Astrocyte (in vitro differentiated cells and primary cell): ENCODE results near the gene GPR153. TPM values are rescaled to one million over a fixed set of nuclear protein-coding genes. Genes with fewer than 3 reads are reported as not detected.
"Not testable (repeated sequence)": the region's sequence is repeated elsewhere in the genome, so short reads cannot be mapped to it uniquely, and the experiment has no call there.

Experiments used
- DNase-seq: peaks from one replicate; pipeline ENCODE4 v3.0.0-alpha.2; 2010; ENCODE audit warnings: low read depth
- FAIRE-seq: peaks from 2 replicates; lab custom pipeline; 2011; peaks lifted over from hg19 to GRCh38; lab: Jason Lieb, UNC
- H2AFZ ChIP-seq: 2 replicates; pipeline ENCODE4 v1.6.0; 2012; ENCODE audit warnings: low read depth, low read length, inconsistent platforms
- H3K27ac ChIP-seq: 2 replicates; pipeline ENCODE4 v1.5.1; 2011; ENCODE audit warnings: low read depth, low read length, inconsistent platforms
- H3K27me3 ChIP-seq: 2 replicates; pipeline ENCODE4 v1.6.0; 2011; ENCODE audit warnings: low read length, inconsistent platforms; ENCODE audit not compliant: insufficient read depth
- H3K36me3 ChIP-seq: 2 replicates; pipeline ENCODE4 v1.5.1; 2011; ENCODE audit warnings: low read length, inconsistent platforms; ENCODE audit not compliant: insufficient read depth
- H3K4me1 ChIP-seq: 2 replicates; pipeline ENCODE4 v1.5.1; 2011; ENCODE audit warnings: low read length, inconsistent platforms; ENCODE audit not compliant: insufficient read depth
- H3K4me2 ChIP-seq: 2 replicates; pipeline ENCODE4 v1.6.0; 2012; ENCODE audit warnings: low read length, inconsistent platforms
- H3K4me3 ChIP-seq: 2 replicates; pipeline ENCODE4 v1.5.1; 2011; ENCODE audit warnings: low read depth, mild to moderate bottlenecking, low read length, inconsistent platforms; ENCODE audit not compliant: insufficient read depth
- H3K79me2 ChIP-seq: 2 replicates; pipeline ENCODE4 v1.6.0; 2012; ENCODE audit warnings: mild to moderate bottlenecking, low read length, inconsistent platforms; ENCODE audit not compliant: insufficient read depth
- H3K9ac ChIP-seq: 2 replicates; pipeline ENCODE4 v1.6.0; 2012; ENCODE audit warnings: mild to moderate bottlenecking, low read length, inconsistent platforms
- H3K9me3 ChIP-seq: 2 replicates; pipeline ENCODE4 v1.5.1; 2012; ENCODE audit warnings: low read depth, mild to moderate bottlenecking, low read length, inconsistent platforms; ENCODE audit not compliant: insufficient read depth
- H4K20me1 ChIP-seq: 2 replicates; pipeline ENCODE4 v1.6.0; 2012; ENCODE audit warnings: low read length, inconsistent platforms; ENCODE audit not compliant: insufficient read depth
- H3K27ac Mint-ChIP-seq: one replicate; pipeline ENCODE4 v1.8.0; 2021; ENCODE audit warnings: mild to moderate bottlenecking, mixed read lengths; ENCODE audit not compliant: unreplicated experiment
- H3K27me3 Mint-ChIP-seq: one replicate; pipeline ENCODE4 v1.8.0; 2021; ENCODE audit warnings: low read depth, mixed read lengths; ENCODE audit not compliant: unreplicated experiment
- H3K36me3 Mint-ChIP-seq: one replicate; pipeline ENCODE4 v1.8.0; 2021; ENCODE audit warnings: low read depth, mixed read lengths; ENCODE audit not compliant: unreplicated experiment
- H3K4me1 Mint-ChIP-seq: one replicate; pipeline ENCODE4 v1.8.0; 2021; ENCODE audit warnings: low read depth, mixed read lengths; ENCODE audit not compliant: unreplicated experiment
- H3K4me3 Mint-ChIP-seq: one replicate; pipeline ENCODE4 v1.8.0; 2021; ENCODE audit warnings: mild to moderate bottlenecking, moderate library complexity, mixed read lengths; ENCODE audit not compliant: unreplicated experiment
- H3K9me3 Mint-ChIP-seq: one replicate; pipeline ENCODE4 v1.8.0; 2021; ENCODE audit warnings: mild to moderate bottlenecking, mixed read lengths; ENCODE audit not compliant: unreplicated experiment
- EZH2 ChIP-seq: IDR thresholded peaks from 2 replicates; pipeline ENCODE4 v1.6.1; 2012; ENCODE audit warnings: mild to moderate bottlenecking, low read length, inconsistent platforms; ENCODE audit not compliant: insufficient read depth
- total RNA-seq: library from RNA; stranded (reverse); gene quantifications from 2 replicates; pipeline ENCODE4 v1.2.1, GENCODE V29; 2021
- TF ChIP-seq, protein P1 (sequence below): IDR thresholded peaks from 2 replicates; pipeline ENCODE4 v1.5.1; 2011; ENCODE audit warnings: low read depth, mild to moderate bottlenecking, inconsistent platforms, low read length, moderate library complexity; ENCODE audit not compliant: insufficient read depth

GPR153 gene
- total RNA-seq, 1 donor from 2014 or later = 3.0 TPM

DNA sequence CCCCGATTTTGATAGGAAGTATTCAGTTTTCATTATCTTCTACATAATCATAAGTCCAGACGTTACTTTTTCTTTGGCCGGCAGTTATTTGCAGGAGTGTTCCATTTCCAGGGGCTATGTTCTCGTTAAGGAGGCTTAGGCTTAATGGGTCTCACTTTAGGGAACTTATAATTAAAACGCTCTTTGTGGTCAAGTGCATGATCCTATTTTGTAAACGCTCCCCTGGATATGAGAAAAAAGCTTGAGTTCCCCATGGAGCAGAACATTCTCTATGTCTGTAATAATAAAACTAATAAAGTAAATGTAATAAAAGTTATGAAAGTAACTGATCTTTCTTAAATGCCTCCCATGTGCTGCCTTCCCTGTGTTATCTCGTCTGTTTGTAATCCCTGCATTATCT is 48.7 kb upstream of the GPR153 start:
- H3K27ac ChIP-seq = no peak overlapping the region
- Mint-ChIP-seq H3K4me1 (peaks cover 2% of the 10 kb centered on the region), H3K27me3 (no peaks in the 10 kb centered on the region), H3K9me3 (peaks cover 2% of the 10 kb centered on the region), H3K36me3 (peaks cover 31% of the 10 kb centered on the region), H3K27ac (no peak overlapping the region), H3K4me3 (no peak overlapping the region)
- H3K4me2 ChIP-seq = no peak overlapping the region
- peaks cover 16% of the 10 kb centered on the region for H4K20me1 ChIP-seq
- no peaks in the 10 kb centered on the region for H3K79me2 ChIP-seq
- H3K4me3 ChIP-seq = no peak overlapping the region
- no peaks in the 10 kb centered on the region for H3K9me3 ChIP-seq
- no peak overlapping the region for H3K9ac ChIP-seq
- no peaks in the 10 kb centered on the region for H3K4me1 ChIP-seq
- FAIRE-seq (no peak), DNase-seq (no peak)
- TF ChIP-seq EZH2 = no peak
- TF ChIP-seq, protein P1, sequence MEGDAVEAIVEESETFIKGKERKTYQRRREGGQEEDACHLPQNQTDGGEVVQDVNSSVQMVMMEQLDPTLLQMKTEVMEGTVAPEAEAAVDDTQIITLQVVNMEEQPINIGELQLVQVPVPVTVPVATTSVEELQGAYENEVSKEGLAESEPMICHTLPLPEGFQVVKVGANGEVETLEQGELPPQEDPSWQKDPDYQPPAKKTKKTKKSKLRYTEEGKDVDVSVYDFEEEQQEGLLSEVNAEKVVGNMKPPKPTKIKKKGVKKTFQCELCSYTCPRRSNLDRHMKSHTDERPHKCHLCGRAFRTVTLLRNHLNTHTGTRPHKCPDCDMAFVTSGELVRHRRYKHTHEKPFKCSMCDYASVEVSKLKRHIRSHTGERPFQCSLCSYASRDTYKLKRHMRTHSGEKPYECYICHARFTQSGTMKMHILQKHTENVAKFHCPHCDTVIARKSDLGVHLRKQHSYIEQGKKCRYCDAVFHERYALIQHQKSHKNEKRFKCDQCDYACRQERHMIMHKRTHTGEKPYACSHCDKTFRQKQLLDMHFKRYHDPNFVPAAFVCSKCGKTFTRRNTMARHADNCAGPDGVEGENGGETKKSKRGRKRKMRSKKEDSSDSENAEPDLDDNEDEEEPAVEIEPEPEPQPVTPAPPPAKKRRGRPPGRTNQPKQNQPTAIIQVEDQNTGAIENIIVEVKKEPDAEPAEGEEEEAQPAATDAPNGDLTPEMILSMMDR = no peak
- H3K27me3 ChIP-seq = no peaks in the 10 kb centered on the region
- H3K36me3 ChIP-seq = no peaks in the 10 kb centered on the region
- no peak overlapping the region for H2AFZ ChIP-seq

DNA sequence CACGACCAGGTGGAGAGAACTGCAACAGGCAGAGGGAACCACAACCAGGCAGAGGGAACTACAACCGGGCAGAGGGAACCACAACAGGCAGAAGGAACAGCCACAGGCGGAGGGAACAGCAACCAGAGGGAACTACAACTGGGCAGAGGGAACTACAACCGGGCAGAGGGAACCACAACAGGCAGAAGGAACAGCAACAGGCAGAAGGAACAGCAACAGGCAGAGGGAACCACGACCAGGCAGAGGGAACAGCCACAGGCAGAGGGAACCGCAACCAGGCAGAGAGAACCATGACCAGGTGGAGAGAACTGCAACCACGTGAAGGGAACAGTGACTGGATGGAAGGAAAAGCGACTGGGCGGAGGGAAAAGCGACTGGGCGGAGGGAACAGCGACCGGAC is 47.6 kb upstream of the GPR153 start:
- peaks cover 2% of the 10 kb centered on the region for H3K4me1 Mint-ChIP-seq
- Histone ChIP-seq H3K27me3 (no peaks in the 10 kb centered on the region), H3K9ac (no peak overlapping the region), H3K4me2 (no peak overlapping the region), H4K20me1 (peaks cover 16% of the 10 kb centered on the region), H3K4me1 (no peaks in the 10 kb centered on the region), H3K4me3 (no peak overlapping the region), H3K79me2 (no peaks in the 10 kb centered on the region), H3K36me3 (no peaks in the 10 kb centered on the region), H2AFZ (no peak overlapping the region), H3K27ac (no peak overlapping the region), H3K9me3 (no peaks in the 10 kb centered on the region)
- H3K9me3 Mint-ChIP-seq = peaks cover 2% of the 10 kb centered on the region
- TF ChIP-seq, protein P1 = no peak
- TF ChIP-seq EZH2 = no peak
- DNase-seq (no peak), FAIRE-seq (no peak)
- no peak overlapping the region for H3K27ac Mint-ChIP-seq
- no peaks in the 10 kb centered on the region for H3K27me3 Mint-ChIP-seq
- H3K4me3 Mint-ChIP-seq = no peak overlapping the region
- H3K36me3 Mint-ChIP-seq = peaks cover 26% of the 10 kb centered on the region

DNA sequence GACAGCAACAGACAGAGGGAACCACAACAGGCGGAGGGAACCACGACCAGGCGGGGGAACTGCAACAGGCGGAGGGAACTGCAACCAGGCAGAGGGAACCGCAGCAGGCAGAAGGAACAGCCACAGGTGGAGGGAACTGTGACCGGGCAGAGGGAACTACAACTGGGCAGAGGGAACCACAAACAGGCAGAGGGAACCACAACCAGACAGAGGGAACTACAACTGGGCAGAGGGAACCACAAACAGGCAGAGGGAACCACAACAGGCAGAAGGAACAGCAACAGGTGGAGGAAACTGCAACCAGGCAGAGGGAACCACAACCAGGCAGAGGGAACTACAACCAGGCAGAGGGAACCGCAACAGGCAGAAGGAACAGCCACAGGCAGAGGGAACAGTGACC is 46.8 kb upstream of the GPR153 start:
- not testable (repeated sequence) for H3K9me3 Mint-ChIP-seq, H3K79me2 ChIP-seq, H3K4me2 ChIP-seq, H3K9me3 ChIP-seq, H3K27me3 Mint-ChIP-seq, H3K27me3 ChIP-seq, FAIRE-seq, H3K9ac ChIP-seq, H3K36me3 ChIP-seq, H3K4me1 ChIP-seq, H3K4me1 Mint-ChIP-seq, H3K4me3 ChIP-seq, DNase-seq, H2AFZ ChIP-seq, H3K4me3 Mint-ChIP-seq, H3K27ac ChIP-seq
- Mint-ChIP-seq H3K36me3 (peaks cover 24% of the 10 kb centered on the region), H3K27ac (peak overlapping the region; percentile 66)
- H4K20me1 ChIP-seq = peaks cover 12% of the 10 kb centered on the region
